Gastroesophageal sphincter (tissue), 3 donors: ENCODE results near the gene MEG3.

Source experiments
- CTCF ChIP-seq, 4 experiments: fragments of 200-600 bp in 2 of 4; fragments of 450-650 bp in 2 of 4; sonication (generic) in 1 of 4; IDR thresholded peaks; one replicate each; pipeline ENCODE4 v1.5.1; 2017 to 2019; ENCODE audit warnings: antibody characterized with exemption in 4 of 4, mild to moderate bottlenecking in 2 of 4, moderate library complexity in 2 of 4
- POLR2A ChIP-seq, 2 donors: fragments of 450-650 bp; IDR thresholded peaks; one replicate each; pipeline ENCODE4 v1.6.1; 2017; ENCODE audit warnings: antibody characterized with exemption in 2 of 2, mild to moderate bottlenecking in 2 of 2, moderate library complexity in 1 of 2
- POLR2AphosphoS5 ChIP-seq: sonication (generic); formaldehyde crosslinking; IDR thresholded peaks from one replicate; pipeline ENCODE4 v1.6.1; 2017; ENCODE audit warnings: antibody characterized with exemption

GRCh38 chr14:100802766-100803165, 23.2 kb upstream of the MEG3 start:
- TF ChIP-seq CTCF (IDR thresholded peaks at IDR 0.05) (no peak), POLR2A (IDR thresholded peaks at IDR 0.05) (no peak), POLR2AphosphoS5 (no peak)
